ENCODE results near the gene FER.

- TF ChIP-seq, protein P1, sequence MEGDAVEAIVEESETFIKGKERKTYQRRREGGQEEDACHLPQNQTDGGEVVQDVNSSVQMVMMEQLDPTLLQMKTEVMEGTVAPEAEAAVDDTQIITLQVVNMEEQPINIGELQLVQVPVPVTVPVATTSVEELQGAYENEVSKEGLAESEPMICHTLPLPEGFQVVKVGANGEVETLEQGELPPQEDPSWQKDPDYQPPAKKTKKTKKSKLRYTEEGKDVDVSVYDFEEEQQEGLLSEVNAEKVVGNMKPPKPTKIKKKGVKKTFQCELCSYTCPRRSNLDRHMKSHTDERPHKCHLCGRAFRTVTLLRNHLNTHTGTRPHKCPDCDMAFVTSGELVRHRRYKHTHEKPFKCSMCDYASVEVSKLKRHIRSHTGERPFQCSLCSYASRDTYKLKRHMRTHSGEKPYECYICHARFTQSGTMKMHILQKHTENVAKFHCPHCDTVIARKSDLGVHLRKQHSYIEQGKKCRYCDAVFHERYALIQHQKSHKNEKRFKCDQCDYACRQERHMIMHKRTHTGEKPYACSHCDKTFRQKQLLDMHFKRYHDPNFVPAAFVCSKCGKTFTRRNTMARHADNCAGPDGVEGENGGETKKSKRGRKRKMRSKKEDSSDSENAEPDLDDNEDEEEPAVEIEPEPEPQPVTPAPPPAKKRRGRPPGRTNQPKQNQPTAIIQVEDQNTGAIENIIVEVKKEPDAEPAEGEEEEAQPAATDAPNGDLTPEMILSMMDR (tag by site-specific recombination; IDR thresholded peaks at IDR 0.05): no peak
- TF ChIP-seq ZNF26 (tag by site-specific recombination; IDR thresholded peaks at IDR 0.05) (no peak), SP2 (tag by site-specific recombination; IDR thresholded peaks at IDR 0.05) (no peak), ZNF274 (IDR thresholded peaks at IDR 0.05; ENCODE audit: low read length) (no peak), ZNF274 (tag by site-specific recombination; IDR thresholded peaks at IDR 0.05; ENCODE audit: borderline replicate concordance) (no peak)
Measured at GRCh38 chr5:109006129-109006528, 258.4 kb downstream of the FER start.
